Measurements from ENCODE around the gene SLC16A6.
A peak's percentile ranks its signal among the peaks of the same experiment; 100 is the strongest.
"Not testable (repeated sequence)": the region's sequence is repeated elsewhere in the genome, so short reads cannot be mapped to it uniquely, and the experiment has no call there.

Gene SLC16A6

DNA sequence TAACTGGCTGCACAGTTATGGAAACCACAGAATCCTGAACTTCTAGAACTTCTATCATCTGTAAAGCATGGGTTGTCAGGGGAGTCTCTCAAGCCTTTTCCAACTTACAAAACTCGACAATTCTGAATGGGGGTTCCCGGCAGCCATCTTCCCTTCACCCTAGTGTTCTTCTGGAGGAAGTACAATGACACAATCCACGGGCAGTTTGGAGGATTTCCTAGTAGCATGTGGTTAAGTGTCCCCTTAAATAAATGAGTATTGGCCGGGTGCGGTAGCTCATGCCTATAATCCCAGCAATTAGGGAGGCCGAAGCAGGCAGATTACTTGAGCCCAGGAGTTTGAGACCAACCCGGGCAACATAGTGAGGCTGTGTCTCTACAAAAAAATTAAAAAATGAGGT, 2.1 kb downstream of the SLC16A6 start:
- DNase-seq, result no peak

DNA sequence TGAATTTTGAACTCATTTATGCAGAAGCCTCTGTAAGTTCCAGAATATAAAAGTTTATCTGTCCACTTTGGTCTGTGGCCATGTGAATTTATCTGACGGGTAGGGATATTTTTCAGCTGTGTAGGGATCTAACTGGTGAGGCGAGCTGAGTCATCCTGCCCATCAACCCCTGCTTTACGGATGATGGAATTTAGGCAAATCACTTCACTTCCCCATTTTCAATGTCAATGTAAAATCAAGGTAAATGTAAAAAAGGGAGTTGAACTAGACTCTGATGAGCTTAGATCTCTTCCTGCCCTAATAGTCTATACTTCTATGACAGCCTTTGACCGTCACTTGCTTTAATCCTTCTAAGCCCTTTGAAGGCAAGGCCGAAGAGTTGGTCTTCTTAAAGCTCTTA, 2.6 kb downstream of the SLC16A6 start:
- no peak for DNase-seq

DNA sequence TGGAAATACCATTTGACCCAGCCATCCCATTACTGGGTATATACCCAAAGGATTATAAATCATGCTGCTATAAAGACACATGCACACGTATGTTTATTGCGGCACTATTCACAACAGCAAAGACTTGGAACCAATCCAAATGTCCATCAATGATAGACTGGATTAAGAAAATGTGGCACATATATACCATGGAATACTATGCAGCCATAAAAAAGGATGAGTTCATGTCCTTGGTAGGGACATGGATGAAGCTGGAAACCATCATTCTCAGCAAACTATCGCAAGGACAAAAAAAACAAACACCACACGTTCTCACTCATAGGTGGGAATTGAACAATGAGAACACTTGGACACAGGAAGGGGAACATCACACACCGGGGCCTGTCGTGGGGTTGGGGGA, 9.0 kb downstream of the SLC16A6 start:
- DNase-seq, result not testable (repeated sequence)

DNA sequence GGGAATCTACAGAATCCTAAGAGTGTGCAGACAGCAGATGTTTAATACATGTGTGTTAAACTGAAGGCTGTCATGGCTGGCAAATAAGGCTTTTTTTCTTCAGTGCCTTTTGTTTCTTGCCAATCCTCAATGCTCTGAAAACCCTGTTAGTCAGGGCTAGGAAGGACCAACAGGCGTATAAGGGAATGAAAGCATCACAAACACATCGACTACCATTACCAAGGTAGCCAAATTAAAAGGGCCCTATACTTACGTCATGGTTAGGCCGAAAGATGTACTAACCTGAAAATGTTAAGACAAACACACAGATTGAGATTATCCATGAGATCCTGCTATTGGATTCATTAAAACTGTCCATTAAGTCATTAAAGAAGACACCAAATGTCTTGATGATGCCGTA, 13.1 kb downstream of the SLC16A6 start:
- DNase-seq, result no peak

DNA sequence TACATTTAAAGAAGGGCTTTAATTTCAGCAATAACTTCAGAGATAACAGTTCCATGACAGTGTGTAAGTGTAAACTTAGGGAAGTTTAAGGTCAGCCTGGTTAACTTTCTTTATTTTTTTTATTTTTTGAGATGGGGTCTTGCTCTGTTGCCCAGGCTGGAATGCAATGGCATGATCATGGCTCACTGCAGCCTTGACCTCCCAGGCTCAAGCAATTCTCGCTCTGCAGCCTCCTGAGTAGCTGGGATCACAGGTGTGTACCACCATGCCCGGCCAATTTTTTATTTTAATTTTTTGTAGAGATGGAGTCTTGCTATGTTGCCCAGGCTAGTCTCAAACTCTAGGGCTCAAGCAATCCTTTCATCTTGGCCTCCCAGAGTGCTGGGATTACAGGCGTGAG, 14.6 kb downstream of the SLC16A6 start:
- DNase-seq, result not testable (repeated sequence)

DNA sequence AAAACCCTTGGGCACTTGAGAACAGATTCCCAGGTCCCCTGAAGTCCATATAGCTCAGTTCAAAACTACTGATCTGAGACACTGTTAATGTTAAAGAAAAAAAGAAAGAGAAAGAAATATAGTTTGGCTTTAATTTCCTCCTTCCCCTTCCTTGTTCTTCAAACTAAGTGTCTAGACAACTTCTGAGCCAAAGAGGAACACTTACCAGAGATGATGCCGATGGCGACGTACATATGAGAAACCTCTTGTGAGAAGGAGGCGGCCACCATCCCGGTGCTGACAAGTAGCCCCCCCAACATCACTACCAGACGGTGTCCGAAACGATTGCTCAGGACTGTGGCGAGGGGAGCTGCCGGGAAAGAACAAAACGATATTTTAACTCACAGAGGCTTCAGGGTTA, 17.2 kb downstream of the SLC16A6 start:
- no peak for DNase-seq

DNA sequence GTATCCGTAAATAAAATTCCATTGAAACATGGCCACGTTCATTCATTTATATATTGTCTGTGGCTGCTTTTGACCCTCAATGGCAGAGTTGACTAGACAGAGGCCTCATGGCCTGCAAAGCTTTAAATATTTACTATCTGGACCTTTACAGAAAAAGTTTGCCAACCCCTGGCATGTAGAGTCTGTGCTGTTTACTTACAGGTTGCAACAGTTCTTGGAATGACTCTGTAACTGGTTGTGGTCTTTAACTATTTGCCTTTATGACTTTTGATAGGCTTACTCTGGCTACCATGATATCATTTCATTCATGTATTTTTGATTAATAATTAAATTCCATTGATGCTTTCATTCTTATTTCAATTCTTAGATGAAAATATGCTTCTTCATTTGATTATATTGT, 25.1 kb downstream of the SLC16A6 start:
- DNase-seq, result not testable (repeated sequence)

DNA sequence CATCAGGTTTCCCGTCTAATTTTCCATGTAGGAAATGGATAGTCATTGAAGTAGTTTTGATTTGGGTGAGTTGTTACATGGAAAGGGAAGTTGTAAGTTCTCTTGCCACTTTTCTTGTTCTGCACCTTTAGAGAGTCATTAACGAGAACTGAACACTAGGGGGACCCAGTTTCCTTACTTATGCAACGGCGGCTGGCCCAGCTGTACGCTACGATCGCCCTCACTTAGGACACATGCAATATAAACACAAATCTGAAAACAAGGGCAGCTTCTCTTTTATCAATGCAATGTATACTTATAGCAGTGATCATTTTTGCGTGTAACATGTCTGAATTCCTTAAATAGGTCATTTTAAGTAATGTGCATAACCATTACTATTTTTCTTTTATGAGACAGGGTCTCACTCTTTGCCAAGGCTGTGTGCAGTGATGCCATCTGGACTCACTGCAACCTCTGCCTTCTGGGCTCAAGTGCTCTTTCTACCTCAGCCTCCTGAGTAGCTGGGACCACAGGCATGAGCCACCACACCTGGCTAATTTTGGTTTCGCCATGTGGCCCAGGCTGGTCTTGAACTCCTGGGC, 27.7 kb downstream of the SLC16A6 start:
- peak in 5 of 6 experiments; percentile 14 to 70 (median 62) for DNase-seq

DNA sequence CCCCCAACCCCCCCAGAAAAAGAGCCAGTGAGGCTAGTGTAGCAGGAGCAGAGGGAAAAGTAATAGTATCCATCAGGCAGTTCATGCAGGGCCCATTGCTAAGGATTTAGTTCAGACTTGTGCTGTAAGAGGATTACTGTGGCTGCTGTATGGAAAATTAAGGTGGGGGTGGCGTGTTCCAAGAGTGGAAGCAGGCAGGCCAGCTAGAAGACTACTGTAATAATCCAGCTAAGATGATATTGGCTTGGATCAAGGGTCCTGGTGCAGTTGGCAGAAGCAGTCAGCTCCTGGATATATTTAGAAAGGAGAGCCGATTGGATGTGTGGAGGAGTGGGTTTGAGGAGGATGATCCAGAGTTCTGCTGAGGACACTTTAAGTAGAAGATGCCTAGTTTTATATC, 28.5 kb downstream of the SLC16A6 start:
- DNase-seq, result not testable (repeated sequence)

DNA sequence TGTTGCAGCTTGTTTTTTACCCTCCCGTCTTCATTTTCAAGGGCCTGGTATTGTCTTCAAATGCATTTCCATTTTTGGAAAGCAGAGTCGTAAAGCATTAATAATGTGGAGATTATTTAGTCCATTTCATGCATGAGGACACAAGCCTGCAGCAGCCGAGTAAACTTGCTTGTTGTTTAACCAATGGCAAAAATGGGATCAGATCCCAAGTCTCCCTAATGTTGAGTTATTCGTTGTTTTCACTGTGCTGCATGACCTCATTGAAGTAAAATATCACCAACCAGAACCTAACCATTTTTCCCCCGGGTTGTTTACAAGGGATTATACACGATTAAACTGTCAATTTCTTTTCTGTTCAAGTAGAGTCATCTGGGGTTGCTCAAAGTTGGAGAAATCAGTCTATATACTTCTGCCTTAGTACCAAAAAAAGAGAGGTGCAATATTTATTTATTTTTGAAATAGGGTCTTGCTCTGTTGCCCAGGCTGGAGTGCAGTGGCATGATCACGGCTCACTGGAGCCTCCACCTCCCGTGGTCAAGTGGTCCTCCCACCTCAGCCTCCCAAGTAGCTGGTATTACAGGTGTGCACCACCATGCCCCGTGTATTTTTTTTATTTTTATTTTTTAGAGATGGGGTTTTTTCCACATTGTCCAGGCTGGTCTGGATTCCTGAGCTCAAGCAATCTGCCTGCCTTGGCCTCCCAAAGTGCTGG, 30.7 kb downstream of the SLC16A6 start:
- no peak for DNase-seq

DNA sequence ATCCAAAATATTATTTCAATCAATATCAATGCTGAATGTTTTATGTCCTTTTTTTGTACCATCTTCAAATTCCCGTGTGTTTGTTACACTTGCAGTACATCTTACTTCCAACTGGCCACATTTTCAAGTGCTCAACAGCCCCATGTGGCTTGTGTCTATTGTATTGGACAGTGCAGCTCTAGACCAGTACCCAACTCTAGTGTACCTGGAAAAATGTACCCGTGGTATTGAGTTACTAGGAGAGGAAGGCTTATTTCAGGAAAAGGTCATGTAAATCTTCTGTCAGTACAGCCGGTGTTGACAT, 31.3 kb downstream of the SLC16A6 start:
- DNase-seq, result not testable (repeated sequence)

DNA sequence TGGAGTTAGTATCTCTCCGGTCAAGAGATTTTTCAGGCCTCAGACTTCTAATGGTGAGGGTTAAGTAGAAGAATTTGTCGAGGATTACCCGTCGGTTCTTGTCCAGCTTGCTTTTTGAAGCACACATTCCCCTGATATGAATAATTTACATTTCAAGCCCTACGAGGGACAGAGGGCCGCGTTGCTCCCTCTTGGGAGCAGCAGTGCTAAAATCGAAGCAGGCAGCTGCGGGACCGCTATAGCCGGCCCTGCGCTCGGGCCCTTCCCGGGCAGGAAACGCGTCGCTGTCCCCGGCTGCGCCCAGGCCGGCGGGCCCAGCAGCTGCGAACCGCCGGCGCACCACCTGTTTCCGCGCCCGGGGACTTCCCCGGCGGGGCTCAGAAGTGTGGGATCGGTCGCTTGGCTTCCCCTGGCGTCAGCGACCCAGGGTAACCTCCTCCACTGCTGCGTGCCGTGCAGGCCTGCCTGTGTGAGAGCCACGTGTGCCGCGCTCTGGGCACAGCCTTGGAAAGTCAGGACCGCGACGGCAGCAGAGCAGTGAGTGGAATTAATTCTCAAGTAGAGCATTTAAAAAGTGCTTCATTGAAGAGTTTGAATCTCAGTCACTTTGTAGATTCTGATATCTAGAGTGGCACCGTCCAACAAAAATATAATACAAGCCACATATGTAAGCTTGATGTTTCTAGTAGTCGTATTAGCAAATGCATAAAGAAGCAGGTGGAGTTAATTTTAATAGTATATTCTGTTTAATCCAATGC, 31.9 kb downstream of the SLC16A6 start:
- peak; percentile 66 to 77 (median 70) for DNase-seq

DNA sequence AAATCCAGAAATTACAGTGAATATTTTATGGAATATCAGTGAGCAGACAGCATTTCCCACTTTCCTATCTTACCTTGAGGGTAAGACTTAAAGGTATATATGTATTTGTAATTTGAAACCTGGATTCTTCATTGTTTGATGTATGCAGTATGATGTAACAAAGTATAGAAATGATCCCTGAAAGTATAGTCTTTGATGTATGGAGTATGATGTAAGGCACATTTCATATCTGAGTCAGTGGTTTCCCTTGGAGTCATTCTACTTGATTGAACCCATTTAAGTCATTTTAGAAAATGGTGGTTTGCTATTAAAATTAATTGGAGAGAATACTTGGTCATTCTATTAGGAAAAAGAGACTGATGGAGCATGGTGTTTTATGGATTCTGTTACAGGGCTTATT, 33.0 kb downstream of the SLC16A6 start:
- no peak for DNase-seq

DNA sequence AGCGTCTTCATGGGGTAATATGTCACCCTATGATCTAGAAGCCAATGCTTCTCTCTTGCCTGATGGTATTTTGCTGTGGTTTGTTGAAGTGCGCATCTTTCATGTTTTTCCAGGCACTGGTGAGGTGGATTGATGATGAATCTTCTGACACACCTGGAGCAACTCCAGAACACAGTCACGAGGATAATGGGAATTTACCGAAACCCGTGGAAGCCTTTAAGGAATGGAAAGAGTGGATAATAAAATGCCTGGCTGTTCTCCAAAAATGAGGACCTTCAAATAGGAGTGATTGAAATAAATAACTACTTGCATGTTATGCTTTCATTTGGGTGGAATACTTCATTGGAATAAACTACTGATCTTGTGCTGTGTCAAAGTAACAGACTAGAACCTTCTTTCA, 34.2 kb downstream of the SLC16A6 start:
- not testable (repeated sequence) for DNase-seq

DNA sequence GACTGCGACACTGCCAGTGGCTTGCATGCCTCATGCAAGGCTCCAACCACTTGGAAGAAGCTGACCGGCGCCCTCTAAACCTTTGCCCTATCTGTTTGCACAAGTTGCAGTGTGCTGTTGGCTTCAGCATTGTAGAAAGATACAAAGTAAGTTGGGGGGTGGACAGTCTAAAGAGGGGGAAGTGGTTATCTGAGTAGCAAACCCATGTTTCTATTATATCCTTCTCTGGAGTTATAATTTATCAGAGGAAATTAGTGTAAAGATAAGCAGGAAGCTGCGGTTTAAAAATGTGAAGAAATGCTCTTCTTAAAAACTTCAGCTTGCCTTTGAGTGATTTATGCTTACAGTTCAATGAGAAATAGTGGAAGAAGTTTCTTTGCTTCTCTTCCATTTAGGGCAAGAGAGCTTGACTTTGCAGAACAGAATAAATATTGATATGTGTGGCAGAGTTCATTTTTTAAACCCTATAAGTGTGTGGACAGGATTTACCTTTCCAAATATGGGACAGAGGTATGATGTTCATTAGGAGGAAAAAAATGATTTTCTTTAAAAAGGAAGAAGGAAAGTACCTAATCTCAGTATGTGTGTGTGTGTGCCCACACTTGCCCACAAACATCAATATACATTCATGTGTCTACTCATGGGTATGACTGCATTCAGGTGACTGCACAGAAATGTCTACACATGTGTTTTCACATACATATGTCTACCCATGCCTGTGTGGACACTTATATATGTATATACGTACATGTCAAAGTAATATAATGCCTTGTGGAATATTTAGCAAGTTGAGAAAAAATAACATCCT, 35.0 kb downstream of the SLC16A6 start:
- peak in 4 of 6 experiments; percentile 10 to 40 (median 26) for DNase-seq

DNA sequence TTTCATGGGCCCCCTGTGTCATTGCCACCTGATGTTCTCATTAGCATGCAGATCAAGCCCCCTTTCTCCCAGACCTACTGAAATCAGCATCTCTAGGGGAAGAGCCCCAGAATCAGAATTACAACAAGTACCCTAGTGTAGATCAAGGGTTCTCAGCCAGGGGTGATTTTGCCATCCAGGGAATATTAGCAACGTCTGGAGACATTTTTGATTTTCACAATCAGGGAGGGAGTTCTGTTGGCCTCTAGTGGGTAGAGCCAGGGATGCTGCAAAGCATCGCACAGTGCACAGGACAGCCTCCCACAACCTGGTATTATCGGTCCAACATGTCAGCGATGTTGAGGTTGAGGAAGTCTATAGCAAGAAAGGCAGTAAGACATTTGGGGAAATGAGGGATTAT, 35.8 kb downstream of the SLC16A6 start:
- DNase-seq, result no peak

DNA sequence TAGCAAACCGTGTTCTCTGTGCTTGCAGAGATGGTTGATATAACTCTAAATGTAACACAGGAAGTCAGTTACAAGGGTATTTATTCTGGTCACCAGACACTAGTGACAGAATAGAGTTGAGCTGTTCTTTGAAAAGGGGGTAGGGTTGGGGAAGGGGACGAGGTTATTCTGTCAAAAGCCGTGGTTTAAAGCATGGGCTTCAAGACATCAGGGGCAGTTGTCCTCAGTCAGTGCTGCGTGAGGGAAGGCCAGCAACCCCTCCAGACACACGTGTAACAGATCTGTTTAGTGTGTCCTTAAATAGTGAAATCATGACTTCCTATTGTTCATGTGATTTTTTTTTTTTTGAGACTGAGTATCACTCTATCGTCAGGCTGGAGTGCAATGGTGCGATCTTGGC, 37.5 kb downstream of the SLC16A6 start:
- DNase-seq, result peak in 2 of 6 experiments; percentile 5 to 12

DNA sequence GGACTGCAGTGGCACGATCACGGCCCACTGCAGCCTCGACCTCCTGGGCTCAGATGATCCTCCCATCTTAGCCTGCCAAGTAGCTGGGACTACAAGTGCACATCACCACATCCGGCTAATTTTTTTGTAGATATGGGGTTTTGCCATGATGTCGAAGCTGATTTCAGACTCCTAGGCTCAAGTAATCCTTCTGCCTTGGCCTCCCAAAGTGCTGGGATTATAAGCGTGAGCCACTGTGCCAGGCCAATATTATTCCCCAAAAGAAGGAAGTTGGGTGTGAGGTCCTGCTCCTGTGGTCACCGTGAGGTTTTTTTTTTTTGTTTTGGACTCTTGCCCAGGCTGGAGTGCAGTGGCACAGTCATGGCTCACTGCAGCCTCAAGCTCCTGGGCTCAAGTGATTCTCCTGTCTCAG, 41.6 kb downstream of the SLC16A6 start:
- DNase-seq, result peak in 2 of 6 experiments; percentile 9 to 17

DNA sequence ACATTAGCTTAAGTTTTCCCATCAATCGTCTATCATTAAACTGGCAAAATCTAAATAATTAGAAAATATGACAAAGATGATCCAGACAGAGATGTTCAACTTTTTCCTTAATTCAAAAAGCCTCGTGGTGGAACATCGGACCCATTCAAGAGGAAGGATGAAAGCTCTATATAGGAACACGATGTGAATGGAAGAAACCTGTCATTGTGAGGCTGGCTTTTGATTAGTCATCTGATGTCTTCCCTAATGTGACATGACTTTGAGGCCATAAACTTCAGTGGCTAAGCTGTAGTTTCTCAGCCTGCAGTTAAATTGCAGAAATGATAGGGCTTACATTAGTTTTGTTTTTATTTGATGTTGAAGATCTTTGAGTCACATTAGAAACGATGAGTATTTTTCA, 42.0 kb downstream of the SLC16A6 start:
- no peak for DNase-seq

DNA sequence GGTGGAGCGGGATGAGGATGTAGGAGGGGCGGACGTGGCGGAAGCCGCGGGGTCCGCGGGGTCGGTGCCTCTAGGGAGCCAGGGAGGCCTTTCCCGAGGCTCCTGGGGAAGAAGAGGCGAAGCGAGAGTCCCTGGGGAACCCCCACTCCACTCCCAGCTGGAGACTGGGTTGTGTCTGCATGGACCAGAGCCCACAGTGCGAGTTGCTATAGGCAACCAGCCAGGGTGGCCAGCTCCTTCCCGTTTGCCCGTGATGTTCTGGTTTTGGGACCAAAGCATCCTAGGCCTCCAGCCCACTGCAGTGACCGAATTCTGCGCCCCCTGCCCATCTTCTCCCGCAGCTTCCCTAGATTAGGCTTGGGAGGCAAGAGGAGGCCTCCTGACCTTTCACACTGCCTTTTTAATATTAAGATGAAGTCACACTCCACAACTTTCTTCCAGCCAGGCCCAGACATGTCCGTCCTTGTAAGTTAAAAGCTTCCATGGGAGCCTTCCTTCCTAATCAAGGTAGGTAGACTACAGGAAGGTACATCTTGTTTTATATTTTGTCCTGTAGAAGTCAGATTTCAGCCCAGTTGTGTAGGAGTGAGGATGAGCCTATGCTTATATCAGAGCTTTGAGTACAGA, 42.6 kb downstream of the SLC16A6 start:
- DNase-seq, result peak in 2 of 6 experiments; percentile 62 to 75

DNA sequence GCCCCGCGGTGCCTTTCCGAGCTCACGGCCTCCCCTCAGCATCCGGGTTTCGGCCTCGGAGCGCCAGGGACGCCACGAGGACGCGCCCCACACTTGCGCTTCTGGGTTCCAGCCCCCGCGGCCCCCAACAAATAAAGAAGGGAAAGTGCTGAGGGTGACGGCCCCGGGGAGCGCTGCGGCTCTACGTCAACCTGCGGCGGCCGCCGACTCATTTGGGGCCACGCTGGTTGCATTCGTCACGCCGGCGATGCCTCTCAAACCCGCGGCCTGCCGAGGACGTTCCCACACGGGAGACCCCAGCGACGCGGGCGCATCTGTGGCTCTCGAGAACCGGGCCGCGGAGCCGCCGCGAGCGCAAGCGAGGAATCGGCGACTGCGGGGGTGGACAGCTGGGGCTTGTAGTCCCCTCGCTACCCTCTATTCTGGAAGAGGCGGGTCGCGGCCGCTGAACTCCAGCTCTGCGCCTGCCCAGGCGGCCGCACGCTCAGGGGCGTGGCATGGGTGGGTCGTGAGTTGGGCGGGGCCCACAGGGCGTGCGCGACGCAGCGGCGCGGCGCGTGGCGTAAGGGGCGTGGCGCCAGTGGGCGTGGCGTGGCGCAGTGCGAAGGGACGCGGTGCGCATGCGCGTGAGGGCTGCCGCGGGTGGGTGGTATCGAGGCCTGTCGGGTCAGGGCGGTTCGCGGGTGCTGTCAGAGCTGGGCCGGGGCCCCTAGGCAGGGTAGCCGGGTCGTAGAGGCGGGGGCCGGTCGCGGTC, 43.3 kb downstream of the SLC16A6 start, which contains the start of gene AMZ2:
TSS of gene AMZ2 (plus strand) at position 599 of the 754 bp plus-strand sequence. CDS start 2,145 bp downstream, outside the sequence.
- DNase-seq, result peak; percentile 93 to 98 (median 96)

Measured in stimulated activated naive CD4-positive, alpha-beta T cell (primary cell).